GM12891 (cell line): Measurements from ENCODE around the gene AIFM3.
"Not testable (repeated sequence)": the region's sequence is repeated elsewhere in the genome, so short reads cannot be mapped to it uniquely, and the experiment has no call there.

Experiments
- DNase-seq: peaks from one replicate; pipeline ENCODE4 v3.0.0; 2011; ENCODE audit warnings: low spot score; ENCODE audit not compliant: insufficient read length
- FAIRE-seq: peaks from 2 replicates; lab custom pipeline; 2011; peaks lifted over from hg19 to GRCh38; lab: Jason Lieb, UNC
- PAX5 ChIP-seq: IDR thresholded peaks from 2 replicates; pipeline ENCODE4 v1.6.1; 2011; ENCODE audit warnings: low read length, moderate library complexity, mild to moderate bottlenecking; ENCODE audit not compliant: insufficient read depth, severe bottlenecking
- POLR2A ChIP-seq: IDR thresholded peaks from 2 replicates; pipeline ENCODE4 v1.6.1; 2011; ENCODE audit warnings: low read depth, low read length, control low read depth
- POLR2AphosphoS5 ChIP-seq: IDR thresholded peaks from 2 replicates; pipeline ENCODE4 v1.6.1; 2011; ENCODE audit warnings: low read depth, low read length, control low read depth
- POU2F2 ChIP-seq: IDR thresholded peaks from 2 replicates; pipeline ENCODE4 v1.6.1; 2011; ENCODE audit warnings: low read depth, mild to moderate bottlenecking, control low read depth, low read length, moderate library complexity
- SPI1 ChIP-seq: IDR thresholded peaks from 2 replicates; pipeline ENCODE4 v1.6.1; 2011; ENCODE audit warnings: low read depth, low read length, control low read depth
- TAF1 ChIP-seq: IDR thresholded peaks from 2 replicates; pipeline ENCODE4 v1.6.1; 2011; ENCODE audit warnings: low read depth, low read length, control low read depth

AIFM3 gene

GRCh38 chr22:20997536-20998257, 30.6 kb downstream of the AIFM3 start:
- DNase-seq (no peak), FAIRE-seq (no peak)
- no peak for TF ChIP-seq PAX5
- TF ChIP-seq POLR2A = no peak
- peak; percentile 41; the same call in 1 of the 2 replicates for TF ChIP-seq POLR2AphosphoS5

- FAIRE-seq (peak; percentile 61), DNase-seq (no peak)
- peak; percentile 26; the same call in 1 of the 2 replicates for TF ChIP-seq POLR2A
- no peak for TF ChIP-seq TAF1
- no peak for TF ChIP-seq PAX5
Measured at GRCh38 chr22:20998411-20999336, 31.6 kb downstream of the AIFM3 start.

- no peak for DNase-seq
Measured at GRCh38 chr22:20999350-21000206, 32.5 kb downstream of the AIFM3 start.

GRCh38 chr22:21000207-21000986, 33.3 kb downstream of the AIFM3 start:
- DNase-seq (no peak), FAIRE-seq (peak; percentile 9)
- TF ChIP-seq POLR2A = no peak
- TF ChIP-seq POU2F2 = no peak
- no peak for TF ChIP-seq POLR2AphosphoS5
- TF ChIP-seq TAF1 = no peak
- TF ChIP-seq SPI1 = no peak
- TF ChIP-seq PAX5 = no peak

More at GRCh38 chr22:20999350-21000206, 32.5 kb downstream of the AIFM3 start:
- no peak for FAIRE-seq
- no peak for TF ChIP-seq POLR2AphosphoS5
- TF ChIP-seq PAX5 = no peak
- no peak for TF ChIP-seq POU2F2

GRCh38 chr22:21000987-21001600, 34.0 kb downstream of the AIFM3 start:
- FAIRE-seq (no peak), DNase-seq (no peak)
- TF ChIP-seq SPI1 (no peak), POLR2AphosphoS5 (no peak), TAF1 (0 out of 2 replicates have a peak, but pooled peaks have one; percentile 8), PAX5 (no peak), POU2F2 (no peak), POLR2A (no peak)

- peak; percentile 75 for TF ChIP-seq POLR2A
- TF ChIP-seq SPI1 = no peak
- TF ChIP-seq POLR2AphosphoS5 = peak; percentile 90
- TF ChIP-seq POU2F2 = no peak; the same call in 1 of the 2 replicates
- peak; percentile 86 for TF ChIP-seq PAX5
- TF ChIP-seq TAF1 = peak; percentile 92
- peak; percentile 96 for DNase-seq
- FAIRE-seq = peak; percentile 100
Measured at GRCh38 chr22:21001601-21002325, 34.7 kb downstream of the AIFM3 start, which contains the start of gene THAP7. TSS of gene THAP7 (minus strand) at chr22:21002118. CDS start at chr22:21001911, 207 bp downstream.

GRCh38 chr22:21003782-21004181, 36.7 kb downstream of the AIFM3 start:
- DNase-seq = no peak
- TF ChIP-seq POLR2A (no peak), POLR2AphosphoS5 (no peak), PAX5 (no peak), TAF1 (no peak)
- FAIRE-seq = peak; percentile 13

- not testable (repeated sequence) for DNase-seq, FAIRE-seq
Measured at GRCh38 chr22:21009208-21009607, 42.2 kb downstream of the AIFM3 start.
